ENCODE data around the gene PANK1. TPM values are rescaled to one million over a fixed set of nuclear protein-coding genes. Genes with fewer than 3 reads are reported as not detected.

PANK1 gene
- total RNA-seq, 1 experiment from 2014 or later, result 8.6 TPM

DNA sequence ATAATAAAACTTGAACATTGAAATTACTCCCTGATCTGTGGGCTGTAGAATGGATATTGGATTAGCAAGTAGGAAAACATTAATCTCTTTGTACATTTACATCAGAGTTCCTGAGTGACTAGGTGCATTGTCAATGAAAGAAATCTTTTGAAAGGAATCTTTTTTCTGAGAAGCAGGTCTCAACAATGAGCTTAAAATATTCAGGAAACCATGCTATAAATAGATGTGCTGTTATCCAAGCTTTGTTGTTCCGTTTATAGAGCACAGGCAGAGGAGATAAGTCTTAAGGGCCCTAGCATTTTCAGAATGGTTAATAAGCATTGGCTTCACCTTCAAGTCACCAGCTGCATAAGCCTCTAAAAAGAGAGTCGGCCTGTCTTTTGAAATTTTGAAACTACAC is 68.3 kb downstream of the PANK1 start:
- H3K4me1 Mint-ChIP-seq (ENCODE audit: low read depth, unreplicated experiment), result no peaks in the 10 kb centered on the region
- H3K9me3 Mint-ChIP-seq (ENCODE audit: low read depth, unreplicated experiment), result no peaks in the 10 kb centered on the region
- no peak overlapping the region for H3K4me3 Mint-ChIP-seq (ENCODE audit: low read depth, unreplicated experiment)
- H3K27ac Mint-ChIP-seq (ENCODE audit: unreplicated experiment), result no peak overlapping the region
- intact Hi-C loops (cut with micrococcal nuclease; ENCODE audit: unreplicated experiment), result no loop called here
- CTCF ChIA-PET, result no interaction called here
- no TSS peak for BruUV-seq (replicated peaks)
- no peak for DNase-seq
- TF ChIP-seq, protein P1, sequence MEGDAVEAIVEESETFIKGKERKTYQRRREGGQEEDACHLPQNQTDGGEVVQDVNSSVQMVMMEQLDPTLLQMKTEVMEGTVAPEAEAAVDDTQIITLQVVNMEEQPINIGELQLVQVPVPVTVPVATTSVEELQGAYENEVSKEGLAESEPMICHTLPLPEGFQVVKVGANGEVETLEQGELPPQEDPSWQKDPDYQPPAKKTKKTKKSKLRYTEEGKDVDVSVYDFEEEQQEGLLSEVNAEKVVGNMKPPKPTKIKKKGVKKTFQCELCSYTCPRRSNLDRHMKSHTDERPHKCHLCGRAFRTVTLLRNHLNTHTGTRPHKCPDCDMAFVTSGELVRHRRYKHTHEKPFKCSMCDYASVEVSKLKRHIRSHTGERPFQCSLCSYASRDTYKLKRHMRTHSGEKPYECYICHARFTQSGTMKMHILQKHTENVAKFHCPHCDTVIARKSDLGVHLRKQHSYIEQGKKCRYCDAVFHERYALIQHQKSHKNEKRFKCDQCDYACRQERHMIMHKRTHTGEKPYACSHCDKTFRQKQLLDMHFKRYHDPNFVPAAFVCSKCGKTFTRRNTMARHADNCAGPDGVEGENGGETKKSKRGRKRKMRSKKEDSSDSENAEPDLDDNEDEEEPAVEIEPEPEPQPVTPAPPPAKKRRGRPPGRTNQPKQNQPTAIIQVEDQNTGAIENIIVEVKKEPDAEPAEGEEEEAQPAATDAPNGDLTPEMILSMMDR (IDR thresholded peaks at IDR 0.05; ENCODE audit: unreplicated experiment), result no peak
- no peaks in the 10 kb centered on the region for H3K36me3 Mint-ChIP-seq (ENCODE audit: insufficient read depth, unreplicated experiment)
- no peaks in the 10 kb centered on the region for H3K27me3 Mint-ChIP-seq (ENCODE audit: unreplicated experiment)

DNA sequence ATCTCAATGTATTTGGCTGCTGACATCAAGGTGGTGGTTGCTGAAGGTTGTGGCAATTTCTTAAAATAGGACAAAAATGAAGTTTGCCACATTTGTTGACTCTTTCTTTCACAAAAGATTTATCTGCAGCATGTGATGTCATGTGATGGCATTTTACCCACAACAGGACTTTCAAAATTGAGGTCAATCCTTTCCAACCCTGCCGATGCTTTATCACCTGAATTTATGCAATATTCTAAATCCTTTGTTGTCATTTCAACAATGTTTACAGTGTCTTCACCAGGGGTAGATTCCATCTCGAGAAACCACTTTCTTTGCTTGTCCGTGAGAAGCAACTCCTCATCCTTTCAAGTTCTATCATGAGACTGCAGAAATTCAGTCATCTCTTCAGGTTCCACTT is 69.0 kb downstream of the PANK1 start:
- BruUV-seq (replicated peaks), result no TSS peak
- intact Hi-C loops (cut with micrococcal nuclease; ENCODE audit: unreplicated experiment), result no loop called here

DNA sequence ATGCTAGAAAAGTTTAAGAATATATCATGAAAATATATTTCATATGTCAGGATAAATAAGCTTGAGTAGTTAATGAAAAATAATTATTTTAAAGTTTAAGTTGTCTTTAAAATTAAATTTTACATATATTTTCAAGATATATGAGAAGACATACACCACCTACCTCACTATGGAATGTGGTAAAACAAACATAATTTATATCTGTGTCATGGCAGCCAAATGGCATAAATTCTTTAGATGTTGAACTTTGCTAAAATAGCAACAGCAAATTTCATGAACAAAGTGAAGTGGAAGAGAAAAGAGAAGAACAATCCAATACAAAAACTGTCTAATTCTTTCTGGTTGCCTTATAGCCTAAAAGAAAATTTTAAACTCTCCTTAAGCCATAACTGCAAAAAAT is 70.0 kb downstream of the PANK1 start:
- no peak for DNase-seq
- TF ChIP-seq, protein P1 (IDR thresholded peaks at IDR 0.05; ENCODE audit: unreplicated experiment), result no peak
- intact Hi-C loops (cut with micrococcal nuclease; ENCODE audit: unreplicated experiment), result no loop called here
- BruUV-seq (replicated peaks), result no TSS peak
- Mint-ChIP-seq H3K27me3 (ENCODE audit: unreplicated experiment) (no peaks in the 10 kb centered on the region), H3K9me3 (ENCODE audit: low read depth, unreplicated experiment) (no peaks in the 10 kb centered on the region), H3K4me1 (ENCODE audit: low read depth, unreplicated experiment) (no peaks in the 10 kb centered on the region), H3K36me3 (ENCODE audit: insufficient read depth, unreplicated experiment) (no peaks in the 10 kb centered on the region), H3K4me3 (ENCODE audit: low read depth, unreplicated experiment) (no peak overlapping the region), H3K27ac (ENCODE audit: unreplicated experiment) (no peak overlapping the region)
- CTCF ChIA-PET, result interaction anchor here (0.5 kb wide), 1 partner anchor 272 kb away, joined by 4 read pairs; no protein-coding TSS in a partner anchor

More for the DNA sequence above, 69.0 kb downstream of the PANK1 start:
- no peaks in the 10 kb centered on the region for H3K4me1 Mint-ChIP-seq (ENCODE audit: low read depth, unreplicated experiment)
- TF ChIP-seq, protein P1 (IDR thresholded peaks at IDR 0.05; ENCODE audit: unreplicated experiment), result no peak
- H3K9me3 Mint-ChIP-seq (ENCODE audit: low read depth, unreplicated experiment), result no peaks in the 10 kb centered on the region
- no peak overlapping the region for H3K4me3 Mint-ChIP-seq (ENCODE audit: low read depth, unreplicated experiment)
- CTCF ChIA-PET, result no interaction called here
- H3K36me3 Mint-ChIP-seq (ENCODE audit: insufficient read depth, unreplicated experiment), result no peaks in the 10 kb centered on the region
- no peak for DNase-seq
- no peaks in the 10 kb centered on the region for H3K27me3 Mint-ChIP-seq (ENCODE audit: unreplicated experiment)
- no peak overlapping the region for H3K27ac Mint-ChIP-seq (ENCODE audit: unreplicated experiment)

DNA sequence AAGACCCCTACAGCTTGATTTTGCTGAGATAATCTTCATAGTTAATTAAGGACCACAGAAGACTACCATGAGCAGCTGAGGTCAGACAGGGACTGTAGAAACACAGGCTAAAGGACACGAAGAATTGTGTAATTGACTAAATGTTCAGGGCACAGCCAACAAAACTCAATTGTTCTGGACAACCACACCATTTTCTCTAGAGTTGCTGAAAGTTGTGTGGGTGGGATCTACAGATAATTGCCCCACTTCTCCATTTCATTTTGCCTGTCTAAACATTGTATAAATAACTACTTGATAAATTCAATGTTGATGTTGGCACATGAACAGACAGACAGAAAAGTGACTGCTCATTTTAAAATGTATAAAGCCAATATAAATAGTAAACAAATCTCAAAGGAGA is 70.7 kb downstream of the PANK1 start:
- Mint-ChIP-seq H3K4me1 (ENCODE audit: low read depth, unreplicated experiment) (no peaks in the 10 kb centered on the region), H3K27ac (ENCODE audit: unreplicated experiment) (no peak overlapping the region)
- BruUV-seq (replicated peaks), result no TSS peak

More for the DNA sequence above, 70.7 kb downstream of the PANK1 start:
- intact Hi-C loops (cut with micrococcal nuclease; ENCODE audit: unreplicated experiment), result no loop called here
- H3K4me3 Mint-ChIP-seq (ENCODE audit: low read depth, unreplicated experiment), result no peak overlapping the region
- CTCF ChIA-PET, result no interaction called here
- no peak for DNase-seq
- H3K27me3 Mint-ChIP-seq (ENCODE audit: unreplicated experiment), result no peaks in the 10 kb centered on the region
- no peaks in the 10 kb centered on the region for H3K9me3 Mint-ChIP-seq (ENCODE audit: low read depth, unreplicated experiment)
- TF ChIP-seq, protein P1 (IDR thresholded peaks at IDR 0.05; ENCODE audit: unreplicated experiment), result no peak
- no peaks in the 10 kb centered on the region for H3K36me3 Mint-ChIP-seq (ENCODE audit: insufficient read depth, unreplicated experiment)

All from Calu3 (cell line).